H1 (cell line): ENCODE measurements around the gene ZDHHC3. TPM values are rescaled to one million over a fixed set of nuclear protein-coding genes. Genes with fewer than 3 reads are reported as not detected.

Experiments used
- CTCF ChIA-PET: fragments of 300-600 bp; sonication (Branson Sonifier 250); formaldehyde crosslinking; loops from one replicate; lab custom pipeline; 2021; ENCODE audit not compliant: partially characterized antibody; lab: Charles Lee
- POLR2A ChIA-PET: fragments of 300-600 bp; sonication (Branson Sonifier 250); formaldehyde crosslinking; loops from one replicate; lab custom pipeline; 2021; ENCODE audit warnings: inconsistent platforms; ENCODE audit not compliant: partially characterized antibody; lab: Charles Lee
- DNase-seq, 2 experiments: peaks; one replicate each; pipeline versions ENCODE4 v3.0.0 to v3.0.0-alpha.2; 2010 to 2022; ENCODE audit warnings: low spot score in 2 of 2, low read depth in 1 of 2, mixed read lengths in 1 of 2
- FAIRE-seq: peaks from 2 replicates; lab custom pipeline; 2011; peaks lifted over from hg19 to GRCh38; lab: Jason Lieb, UNC
- H2AFZ ChIP-seq: 2 replicates; pipeline ENCODE4 v1.8.1; 2012; ENCODE audit warnings: low read length, inconsistent platforms
- H2AK5ac ChIP-seq: 2 replicates; pipeline ENCODE4 v1.6.1; 2013; ENCODE audit warnings: low read depth, low read length
- H2BK120ac ChIP-seq: replicated peaks from 2 replicates; pipeline ENCODE3; 2013; ENCODE audit warnings: low read depth, low read length, inconsistent platforms
- H2BK12ac ChIP-seq: 2 replicates; pipeline ENCODE4 v1.6.1; 2013; ENCODE audit warnings: low read depth, low read length
- H2BK15ac ChIP-seq: 2 replicates; pipeline ENCODE4 v1.6.1; 2013; ENCODE audit warnings: low read length
- H2BK20ac ChIP-seq: 2 replicates; pipeline ENCODE4 v1.6.1; 2013; ENCODE audit warnings: low read length
- H2BK5ac ChIP-seq: 2 replicates; pipeline ENCODE4 v1.6.1; 2013; ENCODE audit warnings: low read depth, low read length
- H3K14ac ChIP-seq: 2 replicates; pipeline ENCODE4 v1.6.1; 2013; ENCODE audit warnings: inconsistent platforms; ENCODE audit not compliant: insufficient read length
- H3K18ac ChIP-seq: 2 replicates; pipeline ENCODE4 v1.6.1; 2013; ENCODE audit warnings: low read length; ENCODE audit errors: extremely low read depth
- H3K23ac ChIP-seq: 2 replicates; pipeline ENCODE4 v1.6.1; 2013; ENCODE audit warnings: inconsistent platforms; ENCODE audit not compliant: insufficient read length
- H3K23me2 ChIP-seq: 2 replicates; pipeline ENCODE4 v1.6.1; 2013; ENCODE audit warnings: low read depth, low read length
- H3K27ac ChIP-seq: 2 replicates; pipeline ENCODE4 v1.6.1; 2011; ENCODE audit warnings: low read depth, low read length, inconsistent platforms
- H3K27me3 ChIP-seq, 4 experiments: replicated peaks in 1 of 4; 1 replicate in 1 of 4; 2 replicates in 3 of 4; pipeline versions ENCODE4 v1.6.1 to v1.8.1; 2011 to 2013; ENCODE audit warnings: low read length in 3 of 4, mild to moderate bottlenecking in 3 of 4, inconsistent platforms in 2 of 4, mixed read lengths in 2 of 4, moderate library complexity in 1 of 4; ENCODE audit not compliant: control insufficient read depth in 3 of 4, insufficient read depth in 3 of 4; ENCODE audit errors: extremely low read depth in 1 of 4
- H3K36me3 ChIP-seq, 4 experiments: 2 replicates each; pipeline versions ENCODE4 v1.6.1 to v1.8.1; 2011 to 2013; ENCODE audit warnings: mild to moderate bottlenecking in 4 of 4, low read length in 3 of 4, moderate library complexity in 2 of 4, control low read depth in 1 of 4, inconsistent platforms in 1 of 4; ENCODE audit not compliant: insufficient read depth in 4 of 4, control insufficient read depth in 2 of 4
- H3K4ac ChIP-seq: replicated peaks from 2 replicates; pipeline ENCODE3; 2013; ENCODE audit warnings: low read length, low read depth, mixed read lengths, inconsistent platforms; ENCODE audit not compliant: insufficient read length
- H3K4me1 ChIP-seq, 4 experiments: replicated peaks in 1 of 4; 1 replicate in 1 of 4; 2 replicates in 3 of 4; pipeline versions ENCODE4 v1.6.1 to v1.8.1; 2011 to 2013; ENCODE audit warnings: low read length in 3 of 4, inconsistent platforms in 2 of 4, mixed read lengths in 1 of 4; ENCODE audit not compliant: insufficient read depth in 4 of 4, control insufficient read depth in 3 of 4
- H3K4me2 ChIP-seq, 2 experiments: 2 replicates each; pipeline versions ENCODE4 v1.6.1 to v1.8.1; 2011 to 2013; ENCODE audit warnings: low read depth in 2 of 2, low read length in 2 of 2, control low read depth in 1 of 2, inconsistent platforms in 1 of 2, mild to moderate bottlenecking in 1 of 2; ENCODE audit not compliant: insufficient read depth in 1 of 2
- H3K4me3 ChIP-seq, 4 experiments: fragments of 200-600, 300-600 bp in 1 of 4; sonication (generic), shearing (Covaris generic), sonication (Bioruptor Twin) in 1 of 4; 2 replicates each; pipeline versions ENCODE4 v1.5.1 to v1.8.1; 2011 to 2016; ENCODE audit warnings: low read length in 4 of 4, low read depth in 3 of 4, control low read depth in 2 of 4, inconsistent platforms in 2 of 4, mild to moderate bottlenecking in 2 of 4, mixed read lengths in 1 of 4, moderate library complexity in 1 of 4; ENCODE audit not compliant: insufficient read depth in 2 of 4; ENCODE audit errors: extremely low read depth in 1 of 4
- H3K56ac ChIP-seq: replicated peaks from 2 replicates; pipeline ENCODE3; 2013; ENCODE audit warnings: low read depth, mild to moderate bottlenecking, mixed read lengths, low read length, inconsistent platforms; ENCODE audit not compliant: insufficient read length
- H3K79me1 ChIP-seq: 2 replicates; pipeline ENCODE4 v1.6.1; 2013; ENCODE audit warnings: low read depth, low read length, control low read depth
- H3K79me2 ChIP-seq, 2 experiments: 2 replicates each; pipeline versions ENCODE4 v1.6.1 to v1.8.1; 2012 to 2013; ENCODE audit warnings: low read length in 2 of 2, mild to moderate bottlenecking in 2 of 2, inconsistent platforms in 1 of 2; ENCODE audit not compliant: insufficient read depth in 2 of 2, control insufficient read depth in 1 of 2
- H3K9ac ChIP-seq, 4 experiments: replicated peaks in 1 of 4; 1 replicate in 1 of 4; 2 replicates in 3 of 4; pipeline versions ENCODE4 v1.6.1 to v1.8.1; 2011 to 2013; ENCODE audit warnings: low read depth in 3 of 4, low read length in 3 of 4, control low read depth in 2 of 4, mild to moderate bottlenecking in 2 of 4, moderate library complexity in 2 of 4, inconsistent platforms in 1 of 4; ENCODE audit errors: extremely low read depth in 1 of 4
- H3K9me3 ChIP-seq, 2 experiments: 2 replicates each; pipeline versions ENCODE4 v1.6.1 to v1.8.1; 2012 to 2013; ENCODE audit warnings: mild to moderate bottlenecking in 2 of 2, moderate library complexity in 2 of 2, control low read depth in 1 of 2, inconsistent platforms in 1 of 2, low read depth in 1 of 2, low read length in 1 of 2, mixed read lengths in 1 of 2; ENCODE audit not compliant: insufficient read depth in 2 of 2
- H4K20me1 ChIP-seq, 2 experiments: replicated peaks in 1 of 2; 2 replicates each; pipeline versions ENCODE3 to v1.8.1; 2011 to 2013; ENCODE audit warnings: inconsistent platforms in 2 of 2, low read length in 2 of 2, mild to moderate bottlenecking in 1 of 2; ENCODE audit not compliant: insufficient read depth in 2 of 2, control insufficient read depth in 1 of 2
- H4K5ac ChIP-seq: 2 replicates; pipeline ENCODE4 v1.6.1; 2013; ENCODE audit warnings: low read length, low read depth, mixed read lengths, inconsistent platforms; ENCODE audit not compliant: insufficient read length
- H4K8ac ChIP-seq: 2 replicates; pipeline ENCODE4 v1.8.0; 2013; ENCODE audit warnings: mild to moderate bottlenecking, moderate library complexity, low read length, inconsistent platforms; ENCODE audit not compliant: insufficient read depth; ENCODE audit errors: extremely low read depth
- H4K91ac ChIP-seq: replicated peaks from 2 replicates; pipeline ENCODE3; 2013; ENCODE audit warnings: low read length, mixed read lengths, inconsistent platforms; ENCODE audit not compliant: insufficient read length
- CHD2 ChIP-seq: IDR thresholded peaks from 2 replicates; pipeline ENCODE4 v1.6.1; 2012; ENCODE audit warnings: low read length, improper control_type of control experiment
- HDAC2 ChIP-seq, 2 experiments: fragments of 300-600 bp in 1 of 2; sonication (generic) in 1 of 2; IDR thresholded peaks; 2 replicates each; pipeline ENCODE4 v1.6.1; 2011 to 2012; ENCODE audit warnings: low read depth in 2 of 2, low read length in 2 of 2, mild to moderate bottlenecking in 2 of 2, moderate library complexity in 2 of 2, borderline replicate concordance in 1 of 2, inconsistent platforms in 1 of 2
- NANOG ChIP-seq: IDR thresholded peaks from 2 replicates; pipeline ENCODE4 v1.6.1; 2011; ENCODE audit warnings: low read length, low read depth, mild to moderate bottlenecking, inconsistent platforms; ENCODE audit not compliant: insufficient read depth, poor library complexity, severe bottlenecking
- POLR2A ChIP-seq, 2 experiments: IDR thresholded peaks; 1 replicate in 1 of 2; 2 replicates in 1 of 2; pipeline ENCODE4 v1.6.1; 2011; ENCODE audit warnings: low read depth in 2 of 2, low read length in 2 of 2, mild to moderate bottlenecking in 2 of 2; ENCODE audit errors: control extremely low read depth in 1 of 2
- RFX5 ChIP-seq: IDR thresholded peaks from 2 replicates; pipeline ENCODE4 v1.6.1; 2011; ENCODE audit warnings: low read depth, low read length, improper control_type of control experiment, borderline replicate concordance
- RNF2 ChIP-seq: fragments of 200-900, 300-1000 bp; sonication (generic); IDR thresholded peaks from 2 replicates; pipeline ENCODE4 v1.7.1; 2016; ENCODE audit warnings: borderline replicate concordance, low read depth, mild to moderate bottlenecking, antibody characterized with exemption, low read length; ENCODE audit not compliant: poor library complexity, severe bottlenecking; ENCODE audit errors: missing control alignments
- SIRT6 ChIP-seq: IDR thresholded peaks from one replicate; pipeline ENCODE4 v1.7.1; 2012; ENCODE audit warnings: low read length, inconsistent platforms
- SIX5 ChIP-seq: IDR thresholded peaks from 2 replicates; pipeline ENCODE4 v1.6.1; 2011; ENCODE audit warnings: mild to moderate bottlenecking, low read depth, low read length
- SP2 ChIP-seq: IDR thresholded peaks from 2 replicates; pipeline ENCODE4 v1.6.1; 2012; ENCODE audit warnings: mild to moderate bottlenecking, low read length, inconsistent platforms
- TAF1 ChIP-seq: IDR thresholded peaks from 2 replicates; pipeline ENCODE4 v1.6.1; 2011; ENCODE audit warnings: mild to moderate bottlenecking, low read depth, low read length
- TBP ChIP-seq: IDR thresholded peaks from 2 replicates; pipeline ENCODE4 v1.6.1; 2011; ENCODE audit warnings: low read depth, low read length, improper control_type of control experiment
- WGBS, 2 experiments: shearing (Covaris generic) in 1 of 2; methylation state at CpG; one replicate each; pipeline versions ENCODE4 v1.1.6 to v1.1.7; 2013 to 2015; ENCODE audit warnings: low lambda C conversion rate in 2 of 2, mixed read lengths in 2 of 2, inconsistent platforms in 1 of 2, low coverage in 1 of 2, missing lambda C conversion rate in 1 of 2; ENCODE audit not compliant: insufficient replicate concordance in 2 of 2, insufficient coverage in 1 of 2, insufficient read length in 1 of 2; ENCODE audit errors: extremely low coverage in 1 of 2, missing lambda C conversion rate in 1 of 2; 5-methylcytosine and 5-hydroxymethylcytosine counted together
- polyA plus RNA-seq, 7 experiments: library from polyadenylated mRNA; depleted of rRNA in 3 of 7; stranded (reverse) in 5 of 7; unstranded in 2 of 7; fragments of >200 nt in 5 of 7; fragments of 200-250 nt in 2 of 7; gene quantifications; 1 replicate in 5 of 7; 2 replicates in 1 of 7; 4 replicates in 1 of 7; pipeline versions ENCODE4 v1.2.1 to v1.2.3, GENCODE V29; 2011 to 2013; ENCODE audit warnings: missing spikeins in 2 of 7, mixed read lengths in 2 of 7
- total RNA-seq: library from RNA; stranded (reverse); fragmentation: NEBNext Ultra II Directional; extraction: Animal tissue kit (Norgen Biotek cat#: 25700); gene quantifications from 2 replicates; pipeline ENCODE4 v1.2.1, GENCODE V29; 2021
- TF ChIP-seq, protein P1 (sequence below): IDR thresholded peaks from 2 replicates; pipeline ENCODE4 v1.6.1; 2012; ENCODE audit warnings: low read length, inconsistent platforms

The ZDHHC3 gene
- total and polyA plus RNA-seq, 2 of the 8 experiments (the other 6 are each of a cell fraction or from before 2014, with no cell fraction given): 77.4 to 88.7 TPM

DNA sequence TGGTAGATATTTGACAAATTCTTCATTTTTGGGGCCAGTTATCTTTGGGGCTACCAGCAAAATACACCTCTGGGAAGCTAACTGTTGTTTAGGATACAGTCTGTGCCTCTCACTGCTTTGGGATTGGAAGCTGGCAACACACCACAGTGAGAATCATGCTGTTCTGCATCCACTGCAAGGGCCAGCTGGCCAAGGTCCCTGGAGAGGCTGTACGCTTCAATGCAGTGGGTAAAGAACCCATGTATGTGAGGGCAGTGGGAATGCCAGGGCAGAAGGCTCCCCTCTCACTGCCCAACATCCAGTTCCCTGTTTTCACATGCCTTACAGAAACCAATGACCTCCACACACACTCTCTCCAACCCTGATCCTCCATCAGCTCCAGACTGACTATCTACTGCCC is 20.1 kb downstream of the ZDHHC3 start:
- POLR2A ChIA-PET: interaction anchor here (0.5 kb wide), 1 partner anchor 12 kb away, joined by 3 read pairs; no protein-coding TSS in a partner anchor
- no peak for FAIRE-seq
- H3K4me3 ChIP-seq: no peak overlapping the region
- TF ChIP-seq HDAC2 (IDR thresholded peaks at IDR 0.05; ENCODE audit: borderline replicate concordance in 1 of 2, low read depth in 2 of 2, low read length in 2 of 2) (no peak), SP2 (no peak), POLR2A (IDR thresholded peaks at IDR 0.05; ENCODE audit: control extremely low read depth in 1 of 2, low read depth in 2 of 2, low read length in 2 of 2) (no peak), TBP (no peak), TAF1 (no peak), RFX5 (no peak), SIRT6 (no peak), NANOG (no peak), CHD2 (no peak), RNF2 (no peak), SIX5 (no peak)
- TF ChIP-seq, protein P1, sequence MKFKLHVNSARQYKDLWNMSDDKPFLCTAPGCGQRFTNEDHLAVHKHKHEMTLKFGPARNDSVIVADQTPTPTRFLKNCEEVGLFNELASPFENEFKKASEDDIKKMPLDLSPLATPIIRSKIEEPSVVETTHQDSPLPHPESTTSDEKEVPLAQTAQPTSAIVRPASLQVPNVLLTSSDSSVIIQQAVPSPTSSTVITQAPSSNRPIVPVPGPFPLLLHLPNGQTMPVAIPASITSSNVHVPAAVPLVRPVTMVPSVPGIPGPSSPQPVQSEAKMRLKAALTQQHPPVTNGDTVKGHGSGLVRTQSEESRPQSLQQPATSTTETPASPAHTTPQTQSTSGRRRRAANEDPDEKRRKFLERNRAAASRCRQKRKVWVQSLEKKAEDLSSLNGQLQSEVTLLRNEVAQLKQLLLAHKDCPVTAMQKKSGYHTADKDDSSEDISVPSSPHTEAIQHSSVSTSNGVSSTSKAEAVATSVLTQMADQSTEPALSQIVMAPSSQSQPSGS: no peak

More for the DNA sequence above, 20.1 kb downstream of the ZDHHC3 start:
- no peak overlapping the region for H2BK12ac ChIP-seq
- peaks cover 0 to 4% (median 1%) of the 10 kb centered on the region in 4 experiments; a peak in 2 of 8 replicates for H3K36me3 ChIP-seq
- no peak overlapping the region for H3K14ac ChIP-seq
- H2BK20ac ChIP-seq: no peak overlapping the region
- H4K91ac ChIP-seq: no peak overlapping the region
- WGBS, 2 experiments: 88% methylated on average over 1 of the region's 1 CpG; no CpG with 5 or more reads in 1 of the 2 experiments
- H4K8ac ChIP-seq: no peak overlapping the region; the same call in 1 of the 2 replicates
- CTCF ChIA-PET: interaction anchor here (0.6 to 1.5 kb wide), 5 partner anchors 10 to 41 kb away, joined by 3 to 5 read pairs (median 4); no protein-coding TSS in a partner anchor
- peaks cover 10% of the 10 kb centered on the region for H3K79me1 ChIP-seq
- H3K18ac ChIP-seq: no peak overlapping the region
- no peak overlapping the region for H3K23ac ChIP-seq
- H3K56ac ChIP-seq: no peak overlapping the region
- no peaks in the 10 kb centered on the region for H3K4me1 ChIP-seq
- no peak overlapping the region for H3K27ac ChIP-seq
- no peak overlapping the region for H2BK5ac ChIP-seq
- H3K9ac ChIP-seq: no peak overlapping the region
- H2BK15ac ChIP-seq: no peak overlapping the region
- H4K5ac ChIP-seq: no peak overlapping the region
- no peaks in the 10 kb centered on the region for H3K23me2 ChIP-seq
- no peak overlapping the region for H2AK5ac ChIP-seq
- H3K27me3 ChIP-seq: peaks cover 0 to 1% (median 0%) of the 10 kb centered on the region in 4 experiments; a peak in 1 of 7 replicates
- H4K20me1 ChIP-seq: peaks cover 6 to 8% of the 10 kb centered on the region in 2 experiments
- no peaks in the 10 kb centered on the region for H3K9me3 ChIP-seq
- H3K4me2 ChIP-seq: no peak overlapping the region
- H2AFZ ChIP-seq: no peak overlapping the region
- H3K79me2 ChIP-seq: peaks cover 4 to 30% of the 10 kb centered on the region in 2 experiments; a peak in 2 of 4 replicates
- no peak for DNase-seq
- no peak overlapping the region for H2BK120ac ChIP-seq
- no peak overlapping the region for H3K4ac ChIP-seq
